ENCODE data around the gene TTC23.
A peak's percentile ranks its signal among the peaks of the same experiment; 100 is the strongest.
"Not testable (repeated sequence)": the region's sequence is repeated elsewhere in the genome, so short reads cannot be mapped to it uniquely, and the experiment has no call there.

TTC23 gene

DNA sequence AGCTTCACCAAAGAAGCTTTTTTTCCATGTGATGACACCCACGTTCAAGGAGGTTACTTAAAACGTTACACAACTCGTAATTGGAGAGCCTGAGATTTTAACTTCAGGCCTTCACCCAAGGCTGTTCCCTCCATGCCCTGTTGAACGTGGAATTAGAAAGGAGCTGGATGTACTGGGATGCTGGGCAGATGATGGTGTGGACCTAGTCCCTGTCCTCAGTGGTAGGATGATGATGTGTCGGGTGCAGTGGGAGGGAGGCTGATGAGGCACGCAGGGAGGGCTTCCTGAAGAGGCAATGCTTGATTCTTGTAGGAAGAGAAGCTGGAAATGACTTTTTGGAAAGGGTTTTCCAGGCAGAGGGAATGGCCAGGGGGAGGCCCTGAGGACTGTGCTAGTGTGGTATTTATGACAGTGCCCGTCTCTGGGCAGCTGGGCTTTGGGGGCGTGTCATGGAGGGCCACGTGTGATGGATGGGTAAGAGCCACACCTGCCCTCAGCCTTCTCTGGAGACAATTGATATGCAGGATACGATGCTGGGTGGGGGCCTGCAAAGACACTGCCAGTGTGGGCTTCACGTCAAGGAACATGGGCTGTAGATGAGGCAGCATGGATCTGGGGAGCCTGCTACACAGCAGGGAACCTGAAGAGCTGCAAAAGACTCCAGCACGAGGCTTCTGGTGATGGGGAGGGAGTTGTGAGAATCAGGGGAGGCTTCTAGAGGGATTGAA lies 129.2 kb downstream of the TTC23 start:
- no peak for DNase-seq (ENCODE audit: low read depth in 2 of 2)

DNA sequence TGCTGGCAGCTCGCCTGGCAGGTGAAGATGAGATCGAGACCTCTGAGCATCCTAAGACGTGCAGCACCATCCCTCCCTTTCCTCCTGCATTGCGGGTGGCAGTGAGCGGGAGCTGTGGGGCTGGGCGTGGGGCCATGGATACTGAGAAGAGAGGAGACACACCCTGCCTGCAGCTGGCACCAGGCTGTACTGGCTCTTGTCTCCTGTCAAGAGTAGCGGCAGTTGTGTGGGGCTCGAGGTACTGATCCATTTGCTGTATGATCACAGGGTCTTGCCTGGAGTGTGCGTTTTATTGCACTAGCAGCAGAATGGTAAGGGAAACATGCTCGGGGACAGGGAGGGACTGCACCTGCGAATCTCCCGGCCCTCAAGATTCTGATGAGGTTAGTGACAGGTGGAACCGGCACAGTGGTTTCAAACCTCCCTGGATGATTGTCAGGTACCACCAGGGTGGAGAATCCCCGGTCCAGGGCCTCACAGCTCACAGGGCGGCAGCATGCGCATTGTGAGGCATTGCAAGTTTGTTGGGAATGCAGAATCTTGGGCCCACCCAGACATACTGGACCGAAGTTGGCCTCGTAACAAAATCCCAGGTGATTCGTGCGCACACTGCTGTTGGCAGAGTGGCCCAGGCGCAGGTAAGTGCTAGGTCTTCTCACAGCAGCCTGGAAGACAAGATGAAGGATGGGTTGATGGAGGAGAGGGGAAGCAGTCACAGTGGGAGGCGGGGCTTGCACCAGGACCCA lies 130.4 kb downstream of the TTC23 start:
- DNase-seq (ENCODE audit: low read depth in 2 of 2): no peak

GRCh38 chr15:99118258-99118632 lies 131.1 kb downstream of the TTC23 start:
- no peak for DNase-seq (ENCODE audit: low read depth in 2 of 2)

DNA sequence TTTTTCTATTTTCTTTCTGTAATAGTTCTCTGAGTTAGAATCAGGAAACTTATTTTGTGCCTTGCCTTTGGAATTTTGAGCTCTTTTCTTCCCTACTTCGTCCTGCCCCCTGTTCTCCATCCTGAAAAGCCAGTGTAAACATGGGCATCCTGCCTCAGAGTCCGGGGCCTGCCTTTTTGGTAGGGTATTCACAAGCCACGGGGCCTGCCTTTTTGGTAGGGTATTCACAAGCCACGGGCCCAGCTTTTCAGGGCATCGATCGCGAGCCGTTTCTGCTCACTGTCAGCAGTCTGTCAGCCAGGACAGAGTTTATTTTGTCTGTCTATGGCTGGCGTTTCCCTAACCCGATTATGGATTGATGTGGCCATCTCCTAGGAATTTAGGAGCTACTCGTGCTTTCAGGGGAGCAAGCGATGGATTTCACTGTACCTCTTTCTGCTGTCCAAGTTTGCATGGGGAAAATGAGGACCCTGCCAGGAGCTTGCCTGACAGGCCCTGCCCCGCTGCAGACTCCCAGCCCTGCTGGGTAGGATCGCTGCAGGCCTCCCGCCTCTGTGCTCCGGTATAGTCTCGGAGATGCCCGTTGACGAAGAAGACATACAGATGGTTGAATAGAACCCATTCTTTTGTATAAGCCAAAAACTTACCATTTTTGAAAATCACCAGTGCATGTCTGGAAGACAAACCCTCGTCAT lies 131.7 kb downstream of the TTC23 start:
- no peak for DNase-seq (ENCODE audit: low read depth in 2 of 2)

GRCh38 chr15:99117111-99117510 lies 132.3 kb downstream of the TTC23 start:
- no peak for DNase-seq (ENCODE audit: low read depth in 2 of 2)

DNA sequence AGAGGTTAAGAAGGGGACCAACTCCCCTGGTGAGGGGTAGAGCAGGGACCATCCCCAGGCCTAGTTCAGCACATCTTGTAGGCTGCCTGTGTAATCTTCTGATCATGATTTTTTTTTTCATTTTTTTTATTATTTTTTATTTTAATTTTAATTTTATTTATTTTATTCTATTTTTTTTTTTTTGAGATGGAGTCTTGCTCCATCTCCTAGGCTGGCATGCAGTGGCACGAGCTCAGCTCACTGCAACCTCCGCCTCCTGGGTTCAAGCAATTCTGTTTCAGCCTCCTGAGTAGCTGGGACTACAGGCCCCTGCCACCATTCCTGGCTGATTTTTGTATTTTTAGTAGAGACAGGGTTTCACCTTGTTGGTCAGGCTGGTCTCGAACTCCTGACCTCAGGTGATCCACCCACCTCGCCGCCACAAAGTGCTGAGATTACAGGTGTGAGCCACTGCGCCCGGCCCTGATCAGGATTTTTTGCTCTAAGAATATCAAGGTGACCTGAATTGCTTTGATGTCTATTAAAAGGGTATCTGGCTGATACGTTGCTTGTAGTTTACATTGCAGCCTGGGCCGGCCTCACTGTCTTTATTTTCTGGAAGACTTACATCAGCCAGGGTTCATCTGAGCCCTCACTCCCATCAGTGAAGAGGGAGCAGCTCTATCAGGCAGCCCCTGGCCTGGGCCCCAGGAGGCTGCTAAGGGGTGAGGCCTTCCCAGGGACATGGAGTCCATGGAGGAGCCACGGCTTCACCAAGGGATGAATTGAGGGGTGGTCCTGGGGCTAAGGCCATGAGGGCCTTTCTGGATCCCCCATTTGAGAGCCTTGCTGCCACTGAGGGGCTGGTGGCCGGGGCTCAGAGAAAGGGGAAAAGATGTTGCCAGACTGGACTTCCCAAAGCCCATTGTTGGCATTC lies 133.8 kb downstream of the TTC23 start:
- no peak for DNase-seq (ENCODE audit: low read depth in 2 of 2)

GRCh38 chr15:99114511-99115299 lies 134.7 kb downstream of the TTC23 start:
- no peak for DNase-seq (ENCODE audit: low read depth in 2 of 2)

DNA sequence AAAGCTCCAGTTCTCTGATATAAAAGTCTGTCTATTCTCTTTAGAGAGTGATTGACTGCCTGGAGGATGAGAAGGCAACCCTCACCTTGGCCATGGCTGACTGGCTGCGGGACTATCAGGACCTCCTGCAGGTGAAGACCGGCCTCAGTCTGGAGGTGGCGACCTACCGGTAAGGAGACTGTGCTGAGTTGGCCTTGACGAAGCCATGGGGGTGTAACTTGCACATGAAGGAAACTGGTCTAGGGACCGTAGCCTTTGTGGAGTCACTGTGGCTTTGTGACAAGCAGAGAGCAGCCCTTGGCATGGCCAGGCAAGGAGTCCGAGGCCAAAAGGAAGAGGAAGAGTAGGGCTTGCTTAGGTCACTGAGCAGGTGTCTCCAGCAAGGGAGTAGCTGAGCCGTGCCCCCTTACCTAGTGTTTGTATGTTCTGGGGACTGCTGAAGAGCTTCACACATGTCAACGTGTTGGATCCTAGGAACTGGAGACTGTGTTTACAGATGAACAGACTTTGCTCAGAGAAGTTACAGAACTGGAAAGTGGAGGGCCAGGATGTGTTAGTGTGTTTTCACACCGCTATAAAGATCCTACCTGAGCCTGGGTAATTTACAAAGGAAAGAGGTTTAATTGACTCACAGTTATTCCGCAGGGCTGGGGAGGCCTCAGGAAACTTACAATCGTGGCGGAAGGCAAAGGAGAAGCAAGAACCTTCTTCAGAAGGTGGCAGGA lies 135.7 kb downstream of the TTC23 start:
- no peak for DNase-seq (ENCODE audit: low read depth in 2 of 2)

GRCh38 chr15:99111641-99112040 lies 137.7 kb downstream of the TTC23 start:
- not testable (repeated sequence) for DNase-seq (ENCODE audit: low read depth in 2 of 2)

DNA sequence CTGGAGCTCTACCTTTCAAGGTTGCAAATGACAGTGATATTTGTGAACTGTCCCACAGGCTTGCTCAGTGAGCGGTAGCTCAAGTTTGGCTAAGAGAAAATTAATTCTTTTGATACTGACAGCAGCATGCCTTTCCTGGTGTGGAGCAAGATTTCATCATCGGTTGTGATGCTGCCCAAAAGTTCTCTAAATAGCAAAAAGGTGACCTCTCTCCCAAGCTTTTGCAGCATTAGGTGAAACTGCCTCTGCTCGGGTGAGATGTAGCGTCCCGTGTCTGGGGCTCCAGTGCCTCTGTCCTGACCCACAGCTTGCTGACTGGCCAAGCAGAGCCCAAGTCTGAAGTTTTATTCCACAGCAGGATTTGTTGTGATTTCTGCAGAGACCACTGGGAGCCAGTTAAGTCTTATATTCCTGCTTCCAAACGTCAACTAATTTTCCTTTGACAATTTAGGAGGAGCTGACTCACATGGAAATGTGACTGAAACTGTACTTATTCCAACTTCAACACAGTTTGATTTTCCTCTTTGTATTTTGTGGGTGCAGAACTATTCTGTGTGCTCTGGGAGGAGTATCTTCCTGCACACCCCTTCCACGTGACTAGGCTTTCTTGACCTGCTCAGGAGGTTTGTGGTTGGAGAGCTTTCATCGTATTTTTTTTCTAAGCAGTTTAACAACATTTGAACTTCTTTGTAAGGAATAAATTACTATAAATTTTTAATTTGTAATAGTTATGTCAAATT lies 138.6 kb downstream of the TTC23 start:
- DNase-seq (ENCODE audit: low read depth in 2 of 2): no peak

DNA sequence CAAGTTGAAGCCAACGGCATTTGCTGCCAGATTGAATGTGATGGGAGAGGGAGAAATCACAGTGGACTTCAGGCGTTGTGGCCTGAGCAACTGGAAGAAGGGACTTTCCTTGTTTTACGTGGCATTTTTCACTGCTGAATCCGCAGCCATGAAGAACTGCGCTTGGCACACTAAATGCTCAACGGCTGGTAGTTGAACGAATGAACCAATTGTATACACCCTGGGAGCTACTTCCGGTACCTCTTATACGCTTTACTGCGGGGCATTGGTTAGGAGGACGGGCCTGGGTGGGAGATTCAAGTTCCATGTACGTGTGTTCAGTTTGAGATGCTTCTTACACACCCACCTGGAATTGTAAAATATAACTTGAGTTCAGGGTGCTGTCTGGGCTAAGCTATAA lies 139.3 kb downstream of the TTC23 start:
- DNase-seq (ENCODE audit: low read depth in 2 of 2): no peak

DNA sequence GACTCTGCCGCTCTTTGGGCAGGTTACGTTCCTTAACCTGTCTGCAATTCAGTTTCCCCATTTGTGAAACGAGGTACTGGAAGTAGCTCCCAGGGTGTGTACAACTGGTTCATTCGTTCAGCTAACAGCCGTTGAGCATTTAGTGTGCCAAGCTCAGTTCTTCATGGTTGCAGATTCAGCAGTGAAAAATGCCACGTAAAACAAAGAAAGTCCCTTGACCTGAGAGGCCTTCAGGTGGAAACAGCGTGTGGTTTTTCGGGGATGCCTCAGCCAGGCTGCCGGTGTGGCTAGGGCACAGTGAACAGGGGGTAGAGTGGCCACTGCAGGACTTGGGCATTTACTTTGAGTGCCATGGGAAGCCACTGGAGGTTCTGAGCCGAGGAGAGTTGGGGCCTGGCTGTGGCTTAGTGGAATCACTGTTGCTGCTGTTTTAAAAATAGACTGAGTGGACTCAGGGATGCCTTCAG lies 139.8 kb downstream of the TTC23 start:
- no peak for DNase-seq (ENCODE audit: low read depth in 2 of 2)

- no peak for DNase-seq (ENCODE audit: low read depth in 2 of 2)
These were observed 140.4 kb downstream of the TTC23 start for GRCh38 chr15:99108993-99109392.

- no peak for DNase-seq (ENCODE audit: low read depth in 2 of 2)
These were observed 142.8 kb downstream of the TTC23 start for GRCh38 chr15:99106417-99107220.

DNA sequence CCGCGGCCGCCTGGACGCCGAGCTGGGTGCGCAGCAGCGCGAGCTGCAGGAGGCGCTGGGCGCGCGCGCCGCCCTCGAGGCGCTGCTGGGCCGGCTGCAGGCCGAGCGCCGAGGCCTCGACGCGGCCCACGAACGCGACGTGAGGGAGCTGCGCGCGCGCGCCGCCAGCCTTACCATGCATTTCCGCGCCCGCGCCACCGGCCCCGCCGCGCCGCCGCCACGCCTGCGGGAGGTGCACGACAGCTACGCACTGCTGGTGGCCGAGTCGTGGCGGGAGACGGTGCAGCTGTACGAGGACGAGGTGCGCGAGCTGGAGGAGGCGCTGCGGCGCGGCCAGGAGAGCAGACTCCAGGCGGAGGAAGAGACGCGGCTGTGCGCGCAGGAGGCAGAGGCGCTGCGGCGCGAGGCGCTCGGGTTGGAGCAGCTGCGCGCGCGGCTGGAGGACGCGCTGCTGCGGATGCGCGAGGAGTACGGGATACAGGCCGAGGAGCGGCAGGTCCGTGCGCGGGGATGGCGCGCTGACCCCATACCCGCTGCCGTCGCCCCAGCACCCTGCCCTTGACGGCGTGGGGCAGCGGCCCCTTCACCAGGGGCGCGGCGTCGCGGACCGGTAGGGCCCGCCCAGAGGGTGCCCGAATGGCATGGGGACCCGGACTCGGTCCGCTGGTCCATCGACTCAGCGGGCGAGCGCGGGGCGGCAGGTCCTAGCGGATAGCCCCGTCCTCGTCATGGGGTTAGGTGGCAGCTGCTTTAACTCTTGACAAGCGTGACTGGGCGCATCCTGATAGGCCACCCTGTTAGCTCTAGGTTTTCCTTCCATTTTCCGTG lies 143.7 kb downstream of the TTC23 start:
- DNase-seq (ENCODE audit: low read depth in 2 of 2): peak in 1 of 2 donors; percentile 18

DNA sequence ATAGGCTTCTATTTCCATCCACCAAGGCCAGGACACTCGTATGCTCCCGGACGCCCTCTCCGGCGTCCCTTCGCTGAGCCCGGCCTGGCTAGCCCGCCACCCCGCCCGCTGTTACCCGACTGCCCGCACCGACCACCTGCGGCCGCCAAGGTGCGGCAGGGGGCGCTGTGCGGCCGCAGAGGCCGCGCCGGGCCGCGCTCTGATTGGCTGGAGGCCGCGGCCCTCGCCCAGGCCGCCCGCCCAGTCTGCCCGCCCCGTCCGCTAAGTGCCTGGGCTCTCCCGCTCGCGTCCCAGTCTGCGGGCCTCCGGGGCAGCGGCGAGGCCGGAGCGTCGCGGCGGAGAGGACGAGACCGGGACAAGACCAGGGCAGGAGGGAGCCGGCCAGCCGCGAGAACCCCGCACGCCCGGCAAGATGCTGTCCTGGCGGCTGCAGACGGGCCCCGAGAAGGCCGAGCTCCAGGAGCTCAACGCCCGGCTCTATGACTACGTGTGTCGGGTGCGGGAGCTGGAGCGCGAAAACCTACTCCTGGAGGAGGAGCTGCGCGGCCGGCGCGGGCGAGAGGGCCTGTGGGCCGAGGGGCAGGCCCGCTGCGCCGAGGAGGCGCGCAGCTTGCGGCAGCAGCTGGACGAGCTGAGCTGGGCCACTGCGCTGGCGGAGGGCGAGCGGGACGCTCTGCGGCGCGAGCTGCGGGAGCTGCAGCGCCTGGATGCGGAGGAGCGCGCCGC lies 144.4 kb downstream of the TTC23 start, which contains the start of gene SYNM:
Gene SYNM, plus strand, starts transcription at position 293 of the 726 bp plus-strand sequence. Its CDS starts 120 bp downstream, at position 413.
- peak in 1 of 2 donors; percentile 25 for DNase-seq (ENCODE audit: low read depth in 2 of 2)

GRCh38 chr15:99103279-99103678 lies 146.1 kb downstream of the TTC23 start:
- DNase-seq (ENCODE audit: low read depth in 2 of 2): no peak
